Chondrocyte (in vitro differentiated cells): ENCODE data around the gene TEX19. TPM values are rescaled to one million over a fixed set of nuclear protein-coding genes. Genes with fewer than 3 reads are reported as not detected.

Experiments
- DNase-seq: peaks from one replicate; pipeline ENCODE4 v3.0.0; 2021; ENCODE audit warnings: mixed read lengths, low spot score
- H3K27ac Mint-ChIP-seq: one replicate; pipeline ENCODE4 v1.8.0; 2021; ENCODE audit warnings: mild to moderate bottlenecking, moderate library complexity, mixed read lengths; ENCODE audit not compliant: unreplicated experiment
- H3K27me3 Mint-ChIP-seq: 2 replicates; pipeline ENCODE4 v1.8.0; 2021; ENCODE audit warnings: low read depth, mixed read lengths
- H3K36me3 Mint-ChIP-seq: 2 replicates; pipeline ENCODE4 v1.8.0; 2021; ENCODE audit warnings: low read depth, mixed read lengths
- H3K4me1 Mint-ChIP-seq: 2 replicates; pipeline ENCODE4 v1.8.0; 2021; ENCODE audit warnings: low read depth, mild to moderate bottlenecking, mixed read lengths
- H3K4me3 Mint-ChIP-seq: one replicate; pipeline ENCODE4 v1.8.0; 2021; ENCODE audit warnings: mild to moderate bottlenecking, moderate library complexity, mixed read lengths; ENCODE audit not compliant: unreplicated experiment
- H3K9me3 Mint-ChIP-seq: 2 replicates; pipeline ENCODE4 v1.8.0; 2021; ENCODE audit warnings: low read depth, mixed read lengths
- CTCF ChIP-seq: fragments of 200-600 bp; sonication (generic); IDR thresholded peaks from 2 replicates; pipeline ENCODE4 v1.5.0; 2021; ENCODE audit warnings: antibody characterized with exemption, mild to moderate bottlenecking, moderate library complexity
- total RNA-seq: library from RNA; stranded (reverse); gene quantifications from 3 replicates; pipeline ENCODE4 v1.2.1, GENCODE V29; 2021

Gene TEX19
- total RNA-seq, 1 donor from 2014 or later: not detected

- Mint-ChIP-seq H3K9me3 (no peaks in the 10 kb centered on the region), H3K4me1 (no peaks in the 10 kb centered on the region), H3K36me3 (no peaks in the 10 kb centered on the region), H3K27me3 (peaks cover 30% of the 10 kb centered on the region), H3K27ac (no peak overlapping the region), H3K4me3 (no peak overlapping the region)
- TF ChIP-seq CTCF: no peak
- DNase-seq: no peak
These were observed 45.6 kb upstream of the TEX19 start for GRCh38 chr17:82313195-82314011.

- no peak overlapping the region for H3K4me3 Mint-ChIP-seq
- no peak for TF ChIP-seq CTCF
- no peak for DNase-seq
- H3K4me1 Mint-ChIP-seq: no peaks in the 10 kb centered on the region
- no peaks in the 10 kb centered on the region for H3K36me3 Mint-ChIP-seq
- no peak overlapping the region for H3K27ac Mint-ChIP-seq
- peaks cover 30% of the 10 kb centered on the region for H3K27me3 Mint-ChIP-seq
- H3K9me3 Mint-ChIP-seq: no peaks in the 10 kb centered on the region
These were observed 44.9 kb upstream of the TEX19 start for GRCh38 chr17:82314012-82314726.

GRCh38 chr17:82314727-82315605, 44.1 kb upstream of the TEX19 start:
- Mint-ChIP-seq H3K27ac (no peak overlapping the region), H3K9me3 (no peaks in the 10 kb centered on the region), H3K4me3 (no peak overlapping the region), H3K27me3 (peaks cover 27% of the 10 kb centered on the region), H3K36me3 (no peaks in the 10 kb centered on the region), H3K4me1 (no peaks in the 10 kb centered on the region)
- DNase-seq: no peak
- TF ChIP-seq CTCF: no peak

- TF ChIP-seq CTCF: no peak
- Mint-ChIP-seq H3K4me1 (no peaks in the 10 kb centered on the region), H3K9me3 (no peaks in the 10 kb centered on the region), H3K27ac (no peak overlapping the region), H3K36me3 (no peaks in the 10 kb centered on the region), H3K27me3 (peaks cover 21% of the 10 kb centered on the region), H3K4me3 (no peak overlapping the region)
- DNase-seq: no peak
These were observed 43.2 kb upstream of the TEX19 start for GRCh38 chr17:82315703-82316358.
